GM15510 (cell line): ENCODE results near the gene ASTN2.

ENCODE experiments used
- POLR2A ChIP-seq: IDR thresholded peaks from 3 replicates; pipeline ENCODE4 v1.6.1; 2011; ENCODE audit warnings: borderline replicate concordance; ENCODE audit not compliant: insufficient read length; ENCODE audit errors: extremely low read depth

Gene ASTN2

DNA sequence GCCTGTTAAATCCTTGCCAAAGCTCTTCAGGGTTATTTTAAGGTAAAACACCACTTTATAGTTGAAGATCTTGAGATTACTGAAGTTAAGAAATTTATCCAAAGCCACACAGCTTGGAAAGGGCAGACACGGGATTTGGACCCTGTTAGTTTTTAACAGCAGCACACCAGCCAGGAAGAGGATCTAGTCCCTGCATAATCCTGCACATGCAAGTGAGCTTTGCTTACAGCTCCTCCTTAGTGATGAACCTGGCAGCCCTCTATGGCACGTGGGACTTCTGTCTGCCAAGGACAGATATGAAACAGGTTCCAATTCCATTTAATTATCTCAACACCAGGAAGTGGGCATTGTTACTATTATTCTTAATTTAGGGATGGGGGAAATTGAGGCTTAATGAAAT, 619.0 kb downstream of the ASTN2 start:
- TF ChIP-seq POLR2A: no peak

DNA sequence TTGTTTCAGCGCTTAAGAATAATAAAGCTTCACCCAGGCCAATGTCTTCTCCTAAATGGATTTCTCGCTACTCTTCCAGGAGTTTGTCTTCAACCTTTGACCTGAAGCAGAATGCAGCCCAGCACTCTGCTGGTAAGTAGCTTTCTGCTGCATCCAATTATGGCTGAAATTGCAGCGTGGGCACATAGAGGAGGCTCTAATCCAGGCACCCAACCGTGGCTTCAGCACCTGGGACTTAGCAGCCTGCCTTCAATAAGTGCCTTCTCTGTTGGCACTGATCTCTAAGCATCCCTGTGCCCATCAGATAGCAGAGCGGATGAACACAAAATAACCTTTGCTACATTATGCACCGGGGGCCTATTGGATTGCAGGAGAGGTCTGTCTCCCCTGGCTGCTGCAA, 622.6 kb downstream of the ASTN2 start:
- no peak for TF ChIP-seq POLR2A

DNA sequence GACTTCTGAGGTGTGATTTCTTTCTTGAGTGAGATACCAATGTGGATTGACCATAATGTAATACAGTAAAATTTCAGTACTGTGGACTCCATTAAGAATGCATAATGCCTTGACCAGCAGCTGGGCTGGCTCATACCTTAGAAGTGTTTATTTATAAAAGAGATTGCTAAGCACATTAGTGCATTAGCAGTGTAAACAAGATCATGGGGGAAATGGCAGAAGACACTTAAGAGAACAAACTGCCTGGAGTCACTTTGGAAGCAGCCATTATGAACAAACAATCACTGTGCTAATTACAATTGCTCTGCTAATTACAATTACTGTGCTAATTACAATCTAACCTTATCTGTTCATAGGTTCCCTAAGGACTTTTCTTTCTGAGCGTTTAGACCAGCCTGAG, 623.5 kb downstream of the ASTN2 start:
- no peak for TF ChIP-seq POLR2A

GRCh38 chr9:116789081-116789480, 625.8 kb downstream of the ASTN2 start:
- TF ChIP-seq POLR2A: no peak

- TF ChIP-seq POLR2A: no peak
Measured at GRCh38 chr9:116786737-116787136, 628.1 kb downstream of the ASTN2 start.

GRCh38 chr9:116777116-116777515, 637.7 kb downstream of the ASTN2 start:
- TF ChIP-seq POLR2A: no peak

- TF ChIP-seq POLR2A: no peak
Measured at GRCh38 chr9:116774421-116775180, 640.3 kb downstream of the ASTN2 start.

- no peak for TF ChIP-seq POLR2A
Measured at GRCh38 chr9:116767219-116767618, 647.6 kb downstream of the ASTN2 start.

DNA sequence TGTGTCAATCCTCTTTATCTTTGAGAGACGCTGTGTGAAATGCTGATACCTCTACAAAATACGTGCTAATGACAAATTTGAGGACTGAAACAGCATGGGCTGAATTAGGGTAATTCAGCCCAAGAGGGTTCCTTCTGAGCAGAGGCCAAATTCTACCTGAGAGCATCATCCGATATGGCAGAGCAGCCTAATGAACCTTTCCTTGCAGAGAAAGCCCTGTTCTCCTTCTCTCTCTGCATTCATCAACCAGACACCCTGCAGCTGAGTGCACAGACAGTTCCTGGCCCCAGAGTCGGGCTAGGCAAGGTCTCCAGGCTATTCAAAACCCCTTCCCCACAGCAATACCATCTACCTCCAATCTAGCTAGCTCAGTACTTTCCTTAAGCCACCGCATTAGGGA, 649.8 kb downstream of the ASTN2 start:
- TF ChIP-seq POLR2A: no peak

GRCh38 chr9:116763770-116764169, 651.1 kb downstream of the ASTN2 start:
- TF ChIP-seq POLR2A: no peak

- no peak for TF ChIP-seq POLR2A
Measured at GRCh38 chr9:116760636-116761035, 654.2 kb downstream of the ASTN2 start.

DNA sequence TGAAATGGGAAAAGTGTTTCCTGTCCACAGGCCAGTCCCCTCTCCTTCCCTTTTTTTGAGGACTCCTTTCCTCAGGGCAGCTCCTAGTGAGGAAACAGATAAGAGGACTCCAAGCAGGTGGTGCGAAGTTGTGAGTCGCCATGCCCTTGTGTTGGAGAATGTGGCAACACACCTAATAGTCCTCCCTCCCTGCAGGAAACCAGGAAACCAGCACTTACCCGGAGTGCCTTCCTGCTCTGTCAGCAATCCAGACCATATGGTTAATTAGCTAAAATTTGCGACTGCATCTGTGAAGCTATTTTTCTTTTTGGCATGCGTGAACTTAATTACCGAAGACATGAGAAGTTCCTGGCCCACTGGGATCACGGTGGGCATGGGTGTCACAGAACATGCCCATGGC, 657.8 kb downstream of the ASTN2 start:
- no peak for TF ChIP-seq POLR2A

GRCh38 chr9:116753389-116753788, 661.5 kb downstream of the ASTN2 start:
- TF ChIP-seq POLR2A: no peak

DNA sequence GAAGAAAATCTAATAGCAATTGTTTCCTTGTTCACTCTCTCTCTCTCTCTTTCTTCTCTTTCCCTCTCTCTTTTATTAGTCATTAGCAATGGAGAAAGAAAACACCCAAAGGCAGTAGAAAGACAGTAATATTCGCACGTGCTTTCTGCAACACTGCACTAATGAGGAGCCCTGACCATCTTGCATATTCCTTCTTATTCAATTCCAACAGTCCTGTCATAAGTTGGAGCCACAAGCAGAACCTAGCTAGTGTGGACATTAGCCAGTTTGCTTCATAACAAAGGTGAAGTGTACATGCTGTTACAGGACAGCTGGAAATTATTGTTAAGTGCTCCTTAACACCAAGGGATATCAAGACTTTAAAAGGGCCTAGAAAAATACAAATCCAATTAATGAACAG, 664.3 kb downstream of the ASTN2 start:
- no peak for TF ChIP-seq POLR2A

DNA sequence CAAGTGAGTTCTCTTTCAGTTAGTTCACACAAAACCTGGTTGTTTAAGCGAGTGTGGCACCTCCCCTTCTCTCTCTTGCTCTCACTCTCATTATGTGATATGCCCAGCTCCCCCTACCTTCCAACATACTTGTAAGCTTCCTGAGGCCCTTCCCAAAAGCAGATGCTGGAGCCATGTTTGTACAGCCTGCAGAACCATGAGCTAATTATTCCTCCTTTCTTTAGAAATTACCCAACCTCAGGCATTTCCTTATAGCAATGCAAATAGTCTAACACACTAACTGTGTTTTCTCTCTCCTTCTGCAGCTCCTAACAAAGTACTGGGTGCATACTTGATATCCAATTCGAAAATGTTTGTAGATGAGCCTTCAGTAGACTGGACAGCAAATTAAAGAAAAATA, 665.1 kb downstream of the ASTN2 start:
- TF ChIP-seq POLR2A: no peak

DNA sequence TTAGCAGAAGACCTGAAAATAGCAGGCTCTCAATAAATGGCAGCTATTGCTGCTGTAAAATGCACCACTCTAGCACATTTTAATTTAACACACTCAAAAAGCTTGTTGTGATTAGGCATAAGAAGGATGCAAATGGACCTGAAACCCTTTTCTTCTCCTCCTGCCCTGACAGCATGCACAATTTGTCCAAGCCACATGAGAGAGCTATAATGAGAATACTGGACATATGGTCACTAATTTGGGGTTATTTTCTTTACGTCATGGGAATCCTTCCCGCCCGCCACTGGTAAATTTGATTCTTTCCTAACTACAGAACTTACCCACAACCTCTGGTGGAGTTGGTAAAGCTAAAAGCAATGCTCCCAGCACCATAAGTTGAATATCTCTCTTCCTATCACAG, 665.7 kb downstream of the ASTN2 start:
- no peak for TF ChIP-seq POLR2A

DNA sequence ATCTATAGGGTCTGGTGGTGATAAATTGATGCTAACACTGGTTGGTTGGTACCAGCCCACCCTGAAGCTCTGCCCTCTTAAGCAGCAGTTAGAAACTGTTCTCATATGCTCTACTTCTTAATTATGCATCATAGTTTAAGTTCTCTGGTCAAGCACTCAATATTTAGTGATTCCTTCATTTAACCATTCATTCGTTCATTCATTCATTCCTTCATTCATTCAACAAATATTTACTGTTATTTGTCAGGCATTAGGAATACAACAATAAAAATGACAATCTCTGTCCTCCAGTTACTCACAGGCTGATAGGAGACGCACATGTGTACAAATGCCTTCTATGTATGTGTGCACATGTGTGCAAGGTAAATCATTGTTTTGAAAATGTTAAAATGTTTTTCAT, 673.1 kb downstream of the ASTN2 start:
- TF ChIP-seq POLR2A: no peak

GRCh38 chr9:116741086-116741740, 673.6 kb downstream of the ASTN2 start:
- TF ChIP-seq POLR2A: no peak

DNA sequence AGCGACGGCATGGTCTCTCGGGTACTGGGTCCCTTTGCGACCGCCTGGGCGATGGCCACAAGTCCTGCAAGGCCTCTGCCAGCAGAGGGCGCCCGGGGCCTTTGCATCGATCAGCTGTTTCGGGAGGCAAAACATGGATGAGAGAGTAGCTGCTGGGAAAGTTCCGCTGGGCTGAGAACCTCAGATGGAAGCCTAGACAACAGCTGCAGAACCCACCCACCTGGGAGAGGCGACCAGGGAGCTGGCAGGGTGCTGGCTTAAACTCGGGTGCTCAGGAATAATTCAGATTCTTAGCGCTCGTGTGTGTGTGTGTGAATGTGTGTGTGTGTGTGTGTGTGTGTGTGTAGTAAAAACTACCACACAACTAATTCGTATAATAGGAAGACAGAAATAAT, 677.7 kb downstream of the ASTN2 start:
- no peak for TF ChIP-seq POLR2A
